Keratinocyte (primary cell): Measurements from ENCODE around the gene SPOCK1. TPM values are rescaled to one million over a fixed set of nuclear protein-coding genes. Genes with fewer than 3 reads are reported as not detected.

ENCODE experiments used
- DNase-seq: peaks from one replicate; pipeline ENCODE4 v3.0.0-alpha.2; 2011; ENCODE audit warnings: low read depth, missing footprints, low spot score
- FAIRE-seq: peaks from 2 replicates; lab custom pipeline; 2011; peaks lifted over from hg19 to GRCh38; lab: Jason Lieb, UNC
- H2AFZ ChIP-seq: 2 replicates; pipeline ENCODE4 v1.6.0; 2012; ENCODE audit warnings: low read length, control low read depth, inconsistent platforms; ENCODE audit not compliant: control insufficient read depth
- H3K27ac ChIP-seq: 2 replicates; pipeline ENCODE4 v1.5.1; 2011; ENCODE audit warnings: low read length; ENCODE audit not compliant: control insufficient read depth, insufficient read depth
- H3K27me3 ChIP-seq: 3 replicates; pipeline ENCODE4 v1.6.0; 2011; ENCODE audit warnings: low read length; ENCODE audit not compliant: control insufficient read depth, insufficient read depth; ENCODE audit errors: extremely low read depth
- H3K36me3 ChIP-seq, 2 experiments: 2 replicates in 1 of 2; 3 replicates in 1 of 2; pipeline ENCODE4 v1.5.1; 2011; ENCODE audit warnings: low read length in 2 of 2, mild to moderate bottlenecking in 1 of 2; ENCODE audit not compliant: control insufficient read depth in 2 of 2, insufficient read depth in 2 of 2; ENCODE audit errors: extremely low read depth in 1 of 2
- H3K4me1 ChIP-seq: 3 replicates; pipeline ENCODE4 v1.5.1; 2011; ENCODE audit warnings: low read length; ENCODE audit not compliant: control insufficient read depth, insufficient read depth; ENCODE audit errors: extremely low read depth
- H3K4me2 ChIP-seq: 3 replicates; pipeline ENCODE4 v1.6.0; 2011; ENCODE audit warnings: low read depth, low read length; ENCODE audit not compliant: control insufficient read depth, insufficient read depth; ENCODE audit errors: extremely low read depth
- H3K4me3 ChIP-seq, 3 experiments: fragments of 200-600 bp in 1 of 3; sonication (generic) in 1 of 3; 2 replicates in 2 of 3; 3 replicates in 1 of 3; pipeline ENCODE4 v1.5.1; 2011 to 2016; ENCODE audit warnings: low read length in 3 of 3, mild to moderate bottlenecking in 3 of 3, control low read depth in 2 of 3, inconsistent platforms in 1 of 3, low read depth in 1 of 3, mixed read lengths in 1 of 3, mixed run types in 1 of 3, moderate library complexity in 1 of 3; ENCODE audit not compliant: control insufficient read depth in 2 of 3, insufficient read depth in 2 of 3; ENCODE audit errors: extremely low read depth in 1 of 3
- H3K79me2 ChIP-seq: 2 replicates; pipeline ENCODE4 v1.6.0; 2012; ENCODE audit warnings: low read length; ENCODE audit not compliant: control insufficient read depth, insufficient read depth
- H3K9ac ChIP-seq: 3 replicates; pipeline ENCODE4 v1.6.0; 2011; ENCODE audit warnings: low read length; ENCODE audit not compliant: control insufficient read depth, insufficient read depth; ENCODE audit errors: extremely low read depth
- H3K9me1 ChIP-seq: 3 replicates; pipeline ENCODE4 v1.6.0; 2011; ENCODE audit warnings: low read length; ENCODE audit not compliant: control insufficient read depth, insufficient read depth; ENCODE audit errors: extremely low read depth
- H3K9me3 ChIP-seq: 2 replicates; pipeline ENCODE4 v1.5.1; 2012; ENCODE audit warnings: low read depth, low read length; ENCODE audit not compliant: control insufficient read depth
- H4K20me1 ChIP-seq: 3 replicates; pipeline ENCODE4 v1.6.0; 2011; ENCODE audit warnings: low read length; ENCODE audit not compliant: control insufficient read depth, insufficient read depth; ENCODE audit errors: extremely low read depth
- CTCF ChIP-seq, 3 experiments: IDR thresholded peaks in 1 of 3; conservative IDR thresholded peaks in 1 of 3; optimal IDR thresholded peaks in 1 of 3; 2 replicates in 2 of 3; 3 replicates in 1 of 3; pipeline versions ENCODE3 to v1.5.1; 2011; ENCODE audit warnings: low read length in 3 of 3, mild to moderate bottlenecking in 3 of 3, moderate library complexity in 2 of 3, control low read depth in 1 of 3, inconsistent platforms in 1 of 3; ENCODE audit not compliant: insufficient read depth in 2 of 3; ENCODE audit errors: extremely low read depth in 1 of 3
- EZH2 ChIP-seq: IDR thresholded peaks from one replicate; pipeline ENCODE4 v1.6.1; 2012; ENCODE audit warnings: inconsistent platforms, mild to moderate bottlenecking, low read length, moderate library complexity
- dilution Hi-C: fragments of 300-500 bp; cut with MboI; formaldehyde crosslinking; loops from one replicate; pipeline ENCODE4 v1.7.0; 2020; ENCODE audit warnings: low sequenced_read_pairs; ENCODE audit not compliant: extremely low pct_ligation_motif_present
- polyA plus RNA-seq, 5 experiments: library from polyadenylated mRNA; depleted of rRNA in 3 of 5; stranded (reverse) in 3 of 5; stranded (forward) in 1 of 5; unstranded in 1 of 5; fragments of >200 nt; gene quantifications; 1 replicate in 1 of 5; 2 replicates in 3 of 5; 3 replicates in 1 of 5; pipeline versions ENCODE4 v1.2.1 to v1.2.3, GENCODE V29; 2011 to 2012; ENCODE audit warnings: missing spikeins in 2 of 5, low read depth in 1 of 5, low replicate concordance in 1 of 5

The SPOCK1 gene
- polyA plus RNA-seq, 1 donor (not counting 4 experiments of a cell fraction or from before 2014, with no cell fraction given): 5.5 TPM

- FAIRE-seq: no peak
- no peak overlapping the region for H3K27ac ChIP-seq
- H3K9me1 ChIP-seq: no peaks in the 10 kb centered on the region
These were observed 464.2 kb downstream of the SPOCK1 start for GRCh38 chr5:137034764-137035479.

GRCh38 chr5:137034213-137034612, 464.9 kb downstream of the SPOCK1 start:
- FAIRE-seq: no peak
- Histone ChIP-seq H3K9me1 (no peaks in the 10 kb centered on the region), H3K4me1 (no peaks in the 10 kb centered on the region), H3K36me3 (no peaks in the 10 kb centered on the region), H3K4me2 (no peak overlapping the region), H4K20me1 (no peaks in the 10 kb centered on the region), H3K9me3 (no peaks in the 10 kb centered on the region), H3K4me3 (no peak overlapping the region), H3K27me3 (no peaks in the 10 kb centered on the region), H3K27ac (no peak overlapping the region), H3K9ac (no peak overlapping the region), H2AFZ (no peak overlapping the region), H3K79me2 (no peaks in the 10 kb centered on the region)
- DNase-seq: no peak
- dilution Hi-C loops: no loop called here
- TF ChIP-seq EZH2: no peak
- no peak for TF ChIP-seq CTCF (optimal IDR thresholded peaks at IDR 0.05 in 1 of 3, IDR thresholded peaks at IDR 0.05 in 1 of 3, conservative IDR thresholded peaks at IDR 0.05 in 1 of 3; ENCODE audit: extremely low read depth in 1 of 3, insufficient read depth in 2 of 3, low read length in 3 of 3)

More at GRCh38 chr5:137034764-137035479, 464.2 kb downstream of the SPOCK1 start:
- H3K27me3 ChIP-seq: no peaks in the 10 kb centered on the region
- no peak for DNase-seq
- TF ChIP-seq CTCF (optimal IDR thresholded peaks at IDR 0.05 in 1 of 3, IDR thresholded peaks at IDR 0.05 in 1 of 3, conservative IDR thresholded peaks at IDR 0.05 in 1 of 3; ENCODE audit: extremely low read depth in 1 of 3, insufficient read depth in 2 of 3, low read length in 3 of 3) (no peak), EZH2 (no peak)
- no peaks in the 10 kb centered on the region for H4K20me1 ChIP-seq
- H3K79me2 ChIP-seq: no peaks in the 10 kb centered on the region
- H3K4me3 ChIP-seq: no peak overlapping the region
- no peak overlapping the region for H3K4me2 ChIP-seq
- H3K36me3 ChIP-seq: no peaks in the 10 kb centered on the region
- no peaks in the 10 kb centered on the region for H3K9me3 ChIP-seq
- H3K9ac ChIP-seq: no peak overlapping the region
- H2AFZ ChIP-seq: no peak overlapping the region
- H3K4me1 ChIP-seq: no peaks in the 10 kb centered on the region
- dilution Hi-C loops: no loop called here
